ENCODE measurements around the gene CYP8B1.
A peak's percentile ranks its signal among the peaks of the same experiment; 100 is the strongest.

The CYP8B1 gene

DNA sequence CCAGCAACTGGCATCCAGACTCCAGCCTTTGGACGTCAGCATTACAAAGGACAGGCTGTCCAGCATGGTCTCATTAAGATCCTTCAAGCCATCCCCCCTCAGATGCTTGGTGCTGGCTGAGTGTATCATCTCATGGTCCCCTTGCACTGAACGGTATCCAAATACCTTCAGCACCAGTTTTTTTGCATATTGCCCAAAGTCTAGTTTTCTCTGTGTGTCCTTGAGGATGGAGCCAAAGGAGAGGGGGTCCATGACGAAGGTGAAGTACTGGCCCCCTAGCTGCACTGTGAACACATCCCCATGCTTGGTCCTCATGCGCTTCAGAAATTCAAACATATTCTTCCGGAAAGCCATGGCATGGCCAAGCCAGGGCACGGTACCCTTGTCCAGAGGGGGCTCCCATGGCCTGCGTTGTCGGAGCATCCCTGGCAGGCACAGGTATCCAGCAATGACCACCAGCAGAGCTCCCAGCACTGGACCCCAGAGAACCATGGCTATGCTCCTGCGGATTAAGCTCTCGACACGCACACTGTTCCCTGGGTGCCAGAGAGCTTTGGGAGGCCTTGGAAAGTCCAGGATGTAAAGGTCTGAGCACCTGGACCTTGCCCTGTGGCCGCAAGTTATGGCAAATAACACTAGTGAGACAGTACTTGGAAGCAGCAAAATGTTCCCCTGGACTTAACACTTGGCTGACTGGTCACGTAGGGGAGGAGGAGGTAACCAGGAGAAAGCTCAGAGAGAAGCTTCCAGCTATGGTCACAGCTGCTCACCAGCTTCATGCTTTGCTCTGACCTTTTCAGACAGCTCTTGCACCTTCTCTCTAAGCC lies at the start of gene CYP8B1:
Gene CYP8B1 (minus strand): TSS at position 555 of the 827 bp plus-strand sequence. CDS start 63 bp downstream, at position 492.
- no peak for DNase-seq

GRCh38 chr3:42923606-42924005 lies 47.9 kb upstream of the CYP8B1 start:
- DNase-seq, result no peak

- DNase-seq, result no peak
Measured at GRCh38 chr3:42914771-42915515, 39.3 kb upstream of the CYP8B1 start.

- no peak for DNase-seq
Measured at GRCh38 chr3:42911551-42911950, 35.9 kb upstream of the CYP8B1 start.

DNA sequence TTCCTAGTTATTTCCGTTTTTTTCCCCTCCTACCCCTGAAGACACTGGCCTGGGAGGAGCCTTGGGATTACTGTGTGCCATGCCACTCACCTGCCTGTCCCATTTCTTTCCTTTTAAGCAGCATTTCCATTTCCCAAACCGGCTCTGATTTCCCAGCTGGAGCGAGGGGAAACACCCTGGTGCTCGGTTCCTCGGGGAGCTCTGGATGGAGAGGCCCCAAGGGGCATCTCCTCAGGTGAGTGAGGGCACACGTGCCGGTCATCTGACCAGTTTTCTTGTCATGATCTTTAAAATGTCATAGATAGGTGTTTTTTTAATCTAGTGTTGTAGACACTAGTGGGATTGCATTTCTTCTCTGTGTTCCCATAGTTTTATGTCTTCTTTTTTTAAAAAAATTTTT lies 33.0 kb upstream of the CYP8B1 start:
- no peak for DNase-seq

- no peak for DNase-seq
Measured at GRCh38 chr3:42906848-42907183, 31.1 kb upstream of the CYP8B1 start.

DNA sequence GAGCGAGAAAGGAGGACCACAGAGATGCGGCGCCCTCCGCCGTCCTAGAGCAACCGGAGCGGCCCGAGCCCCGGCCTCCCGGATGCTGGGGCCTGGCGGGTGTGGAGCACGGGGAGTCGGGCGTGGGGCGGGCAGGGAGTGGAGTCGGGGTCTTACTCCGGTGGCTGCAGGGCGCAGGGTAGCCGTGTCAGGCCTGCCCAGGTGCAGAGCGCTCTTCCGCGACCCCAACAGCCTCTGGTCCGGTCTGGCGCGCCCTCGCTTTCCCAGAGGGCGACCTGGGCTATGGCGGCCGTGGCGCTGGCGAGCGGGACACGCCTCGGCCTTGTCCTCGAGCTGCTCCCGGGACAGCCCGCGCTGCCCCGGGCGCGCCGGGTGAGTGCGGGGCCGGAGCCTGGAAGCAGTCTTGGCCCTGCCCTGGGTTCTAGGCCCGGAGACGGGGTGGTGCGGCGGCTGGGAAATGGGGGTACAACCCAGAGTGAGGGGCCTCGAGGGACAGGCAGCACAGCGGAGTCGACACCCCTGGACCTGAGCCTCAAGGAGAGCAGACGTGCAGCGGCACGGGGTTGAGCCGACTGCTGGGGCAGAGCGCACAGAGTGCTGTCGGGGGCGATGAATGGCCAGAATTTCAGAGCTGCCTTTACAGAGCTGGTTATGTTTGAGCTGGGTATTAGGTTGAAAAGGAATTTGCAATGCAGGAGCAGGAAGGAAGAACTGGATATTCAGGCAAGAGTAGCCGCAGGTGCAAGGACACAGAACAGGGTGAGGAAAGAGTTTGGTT lies 30.6 kb upstream of the CYP8B1 start, which contains the start of gene ZNF662:
Gene ZNF662 (plus strand): TSS at position 73 of the 778 bp plus-strand sequence. CDS start 1,973 bp downstream, outside the sequence.
- peak; percentile 9 for DNase-seq

DNA sequence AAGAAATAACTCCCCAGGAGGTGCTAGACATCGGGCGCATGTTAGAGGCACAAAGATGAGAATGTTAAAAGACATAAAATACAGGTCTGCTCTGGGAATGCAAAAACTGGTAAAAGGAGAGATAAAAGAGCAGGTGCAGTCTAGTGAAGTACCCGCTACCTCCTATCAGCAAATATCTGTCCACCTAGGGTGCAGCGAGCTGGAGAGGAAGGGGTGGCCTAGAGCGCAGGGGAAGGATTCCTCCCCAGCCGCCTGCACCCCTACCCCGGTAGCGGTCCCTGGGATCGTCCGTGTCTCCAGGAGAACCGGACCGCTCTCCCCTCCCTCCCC lies 30.0 kb upstream of the CYP8B1 start:
- no peak for DNase-seq

DNA sequence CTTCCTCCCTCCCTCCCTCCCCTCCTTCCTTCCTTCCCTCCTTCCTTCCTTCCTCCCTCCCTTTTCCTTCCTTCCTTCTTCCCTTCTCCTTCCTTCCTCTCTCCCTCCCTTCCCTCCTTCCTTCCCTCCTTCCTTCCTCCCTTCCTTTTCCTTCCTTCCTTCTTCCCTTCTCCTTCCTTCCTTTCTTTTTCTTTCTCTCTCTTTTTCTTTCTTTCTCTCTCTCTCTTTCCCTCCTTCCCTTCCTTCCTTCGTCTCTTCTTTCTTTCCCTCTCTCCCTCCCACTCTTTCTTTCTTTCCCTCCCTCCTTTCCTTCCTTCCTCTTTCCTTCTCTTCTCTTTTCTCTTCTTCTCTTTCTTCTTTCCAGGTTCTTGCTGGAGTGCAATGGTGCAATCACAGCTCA lies 28.4 kb upstream of the CYP8B1 start:
- no peak for DNase-seq

DNA sequence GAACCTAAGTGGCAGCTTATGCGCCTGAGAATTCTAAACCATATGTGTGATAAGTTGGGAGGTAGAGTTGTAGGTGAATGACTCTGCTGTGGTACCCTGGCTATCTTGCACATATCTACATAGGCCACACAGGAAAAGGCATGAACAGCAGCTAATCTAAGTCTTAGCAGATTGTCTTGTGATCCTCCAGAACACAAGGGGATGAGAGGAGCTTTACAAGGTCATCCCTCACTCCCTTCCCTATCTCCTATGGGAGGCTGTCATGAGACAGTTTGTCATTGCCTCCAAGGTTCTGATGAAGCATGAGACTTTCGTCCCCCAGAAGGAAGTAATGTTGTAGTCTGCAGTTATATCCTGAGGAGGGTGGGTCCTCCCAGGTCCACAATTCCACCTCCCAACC lies 26.6 kb upstream of the CYP8B1 start:
- no peak for DNase-seq

- no peak for DNase-seq
Measured at GRCh38 chr3:42901073-42901415, 25.4 kb upstream of the CYP8B1 start.

GRCh38 chr3:42900226-42901072 lies 24.8 kb upstream of the CYP8B1 start:
- no peak for DNase-seq

- DNase-seq, result no peak
Measured at GRCh38 chr3:42898896-42899675, 23.4 kb upstream of the CYP8B1 start.

DNA sequence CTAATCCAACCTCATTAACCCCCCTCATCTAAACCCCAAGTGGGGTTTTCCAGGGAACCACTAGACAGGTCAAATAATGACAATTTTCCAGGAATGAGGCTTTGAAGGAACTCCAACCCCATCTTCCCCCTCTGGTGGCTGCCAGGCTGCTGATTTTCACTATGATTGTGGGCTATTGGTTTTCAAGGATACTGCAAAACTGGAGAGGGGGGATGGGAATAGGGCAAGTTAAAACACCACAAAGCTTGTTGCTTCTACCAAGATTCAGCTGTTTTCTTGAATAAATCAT lies 19.8 kb upstream of the CYP8B1 start:
- no peak for DNase-seq

- DNase-seq, result no peak
Measured at GRCh38 chr3:42894698-42895579, 19.3 kb upstream of the CYP8B1 start.

- no peak for DNase-seq
Measured at GRCh38 chr3:42892807-42893206, 17.1 kb upstream of the CYP8B1 start.

- DNase-seq, result no peak
Measured at GRCh38 chr3:42892169-42892568, 16.5 kb upstream of the CYP8B1 start.

DNA sequence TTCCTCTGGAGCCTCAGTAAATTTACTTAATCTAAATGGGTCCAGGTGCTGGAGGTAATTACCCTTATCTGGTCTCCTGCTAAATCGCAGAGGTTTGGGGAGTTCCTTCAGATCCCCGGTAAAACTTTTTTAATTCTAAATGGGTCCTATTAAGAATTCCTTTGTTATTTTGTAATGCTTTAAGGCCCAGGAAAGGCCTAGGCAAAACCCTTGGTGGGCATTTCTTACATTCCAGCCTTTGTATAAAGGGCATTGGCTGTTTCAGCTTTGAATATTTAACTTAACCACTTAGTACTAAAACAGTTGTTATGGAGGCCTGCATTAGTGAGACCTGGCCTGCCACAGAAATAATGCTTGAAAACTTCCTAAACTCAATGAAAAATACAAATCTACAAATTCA lies 15.4 kb upstream of the CYP8B1 start:
- no peak for DNase-seq

DNA sequence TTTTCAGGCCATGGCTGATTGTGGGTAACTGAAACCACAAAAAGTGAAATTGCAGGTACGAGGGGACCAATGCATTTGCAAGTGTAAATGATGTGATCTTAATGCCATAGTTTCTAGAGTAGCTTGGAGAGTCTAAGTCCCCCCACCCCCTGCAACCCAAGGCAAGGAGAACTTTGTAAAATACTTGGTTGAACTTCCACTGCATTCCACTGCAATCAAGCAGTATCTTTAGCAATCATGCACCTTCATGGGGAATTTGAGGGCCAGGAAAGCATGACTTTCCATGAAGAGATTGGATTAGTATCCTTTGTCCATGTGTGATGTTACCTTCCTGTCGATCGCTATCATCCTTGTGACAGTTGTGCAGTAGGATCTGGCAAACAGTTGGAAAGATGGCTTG lies 11.4 kb upstream of the CYP8B1 start:
- no peak for DNase-seq

DNA sequence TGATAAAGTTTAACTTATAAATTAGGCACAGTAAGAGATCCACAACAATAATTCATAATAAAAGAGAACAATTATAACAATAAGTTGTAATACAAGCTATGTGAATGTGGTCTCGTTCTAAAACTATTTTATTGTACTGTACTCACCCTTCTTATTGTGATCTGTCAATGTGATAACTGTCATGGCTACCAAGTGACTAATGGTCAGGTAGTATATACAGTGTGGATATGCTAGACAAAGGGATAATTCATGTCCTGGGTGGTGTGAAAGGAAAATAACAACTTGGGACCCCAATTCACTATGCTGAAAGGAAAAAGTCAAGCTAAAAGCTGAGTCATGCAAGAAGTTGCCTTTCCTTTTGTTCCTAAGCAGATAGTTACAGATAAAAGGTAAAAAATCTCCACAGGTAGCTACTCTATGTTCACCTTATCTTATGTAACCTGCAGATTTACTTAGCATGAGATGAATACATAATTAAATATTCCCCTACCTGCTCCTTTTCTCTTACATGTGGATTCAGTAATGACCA lies 10.7 kb upstream of the CYP8B1 start:
- DNase-seq, result no peak

- no peak for DNase-seq
Measured at GRCh38 chr3:42884324-42884723, 8.6 kb upstream of the CYP8B1 start.

Data from activated CD4-positive, alpha-beta T cell treated with anti-CD3 and anti-CD28 coated beads for 1 hour (primary cell).